T-cell (primary cell): ENCODE measurements around the gene GTF3C1. TPM values are rescaled to one million over a fixed set of nuclear protein-coding genes. Genes with fewer than 3 reads are reported as not detected.

ENCODE experiments used
- ATAC-seq, 4 experiments: fragments of 200-7000 bp in 3 of 4; fragments of 150-1000 bp in 1 of 4; cut with Tn5 transposase; replicated peaks in 1 of 4; 1 replicate in 3 of 4; 2 replicates in 1 of 4; pipeline ENCODE4 v1.10.0; 2021; ENCODE audit warnings: moderate library complexity in 3 of 4, mild to moderate bottlenecking in 2 of 4, moderate number of reproducible peaks in 1 of 4
- CTCF ChIA-PET, 2 donors: fragments of 300-600 bp; sonication (Branson Sonifier 250); formaldehyde crosslinking; loops; one replicate each; lab custom pipeline; 2022; ENCODE audit warnings: antibody characterized with exemption in 2 of 2; lab: Charles Lee
- POLR2A ChIA-PET, 2 donors: fragments of 300-600 bp; sonication (Branson Sonifier 250); formaldehyde crosslinking; loops; one replicate each; lab custom pipeline; 2022; ENCODE audit warnings: antibody characterized with exemption in 2 of 2; lab: Charles Lee
- DNase-seq, 35 experiments: peaks; one replicate each; pipeline versions ENCODE4 v3.0.0 to v3.0.0-alpha.2; 2013 to 2023
- H3K27ac ChIP-seq: one replicate; pipeline ENCODE4 v1.5.1; 2013; ENCODE audit warnings: low read length
- H3K27me3 ChIP-seq, 2 experiments: replicated peaks in 1 of 2; 1 replicate in 1 of 2; 2 replicates in 1 of 2; pipeline versions ENCODE4 v1.6.1 to v1.7.0; 2013; ENCODE audit warnings: low read length in 1 of 2, mixed read lengths in 1 of 2; ENCODE audit not compliant: control insufficient read depth in 2 of 2, insufficient read depth in 2 of 2; ENCODE audit errors: extremely low read depth in 1 of 2
- H3K36me3 ChIP-seq, 2 donors: 1 replicate in 1 of 2; 2 replicates in 1 of 2; pipeline versions ENCODE4 v1.6.1 to v1.7.0; 2013; ENCODE audit warnings: low read length in 1 of 2; ENCODE audit not compliant: control insufficient read depth in 2 of 2, insufficient read depth in 1 of 2; ENCODE audit errors: extremely low read depth in 1 of 2
- H3K4me1 ChIP-seq, 2 experiments: 1 replicate in 1 of 2; 2 replicates in 1 of 2; pipeline versions ENCODE4 v1.6.1 to v1.7.0; 2013; ENCODE audit warnings: low read length in 2 of 2, mixed read lengths in 1 of 2; ENCODE audit not compliant: insufficient read depth in 2 of 2, control insufficient read depth in 1 of 2; ENCODE audit errors: extremely low read depth in 1 of 2
- H3K4me3 ChIP-seq, 2 donors: 1 replicate in 1 of 2; 2 replicates in 1 of 2; pipeline versions ENCODE4 v1.5.1 to v1.7.0; 2013; ENCODE audit warnings: mild to moderate bottlenecking in 2 of 2, low read length in 1 of 2, moderate library complexity in 1 of 2; ENCODE audit not compliant: control insufficient read depth in 1 of 2; ENCODE audit errors: extremely low read depth in 1 of 2
- H3K9me3 ChIP-seq: 2 replicates; pipeline ENCODE4 v1.7.0; 2013
- H3K27ac Mint-ChIP-seq, 2 donors: one replicate each; pipeline ENCODE4 v1.8.0; 2020 to 2021; ENCODE audit warnings: mild to moderate bottlenecking in 2 of 2, mixed read lengths in 2 of 2
- H3K27me3 Mint-ChIP-seq, 2 donors: one replicate each; pipeline ENCODE4 v1.8.0; 2021 to 2022; ENCODE audit warnings: mixed read lengths in 2 of 2
- H3K36me3 Mint-ChIP-seq: one replicate; pipeline ENCODE4 v1.8.0; 2021; ENCODE audit warnings: mixed read lengths
- H3K4me1 Mint-ChIP-seq, 3 donors: one replicate each; pipeline ENCODE4 v1.8.0; 2020 to 2022; ENCODE audit warnings: mixed read lengths in 3 of 3, mild to moderate bottlenecking in 1 of 3
- H3K4me3 Mint-ChIP-seq, 3 donors: one replicate each; pipeline ENCODE4 v1.8.0; 2020 to 2022; ENCODE audit warnings: mild to moderate bottlenecking in 3 of 3, mixed read lengths in 3 of 3, moderate library complexity in 3 of 3
- H3K9me3 Mint-ChIP-seq, 3 donors: one replicate each; pipeline ENCODE4 v1.8.0; 2020 to 2022; ENCODE audit warnings: mixed read lengths in 3 of 3
- WGBS: methylation state at CpG from one replicate; pipeline ENCODE4 v1.1.5; 2013; ENCODE audit warnings: missing lambda C conversion rate; ENCODE audit not compliant: insufficient coverage; 5-methylcytosine and 5-hydroxymethylcytosine counted together
- total RNA-seq, 35 experiments: library from RNA in 6 of 35; stranded (reverse) in 6 of 35; fragments of 120-200 nt in 1 of 35; gene quantifications; one replicate each; pipeline versions ENCODE4 v1.2.1 to v1.2.4 and lab custom pipeline; 2013 to 2026

The GTF3C1 gene
- total RNA-seq, 5 donors from 2014 or later (not counting 1 experiment from before 2014, with no cell fraction given) = 60.3 to 72.8 (median 61.4) TPM

GRCh38 chr16:27462200-27462845 lies 87.4 kb downstream of the GTF3C1 start:
- ATAC-seq (no peak), DNase-seq (no peak)
- H3K27me3 ChIP-seq = no peaks in the 10 kb centered on the region
- peaks cover 18 to 46% of the 10 kb centered on the region in 2 donors for H3K36me3 ChIP-seq
- H3K27ac ChIP-seq = peak overlapping the region; percentile 93
- no peak overlapping the region for H3K4me3 ChIP-seq
- Mint-ChIP-seq H3K9me3 (no peaks in the 10 kb centered on the region), H3K4me1 (peaks cover 31 to 69% (median 61%) of the 10 kb centered on the region in 3 donors), H3K4me3 (no peak overlapping the region), H3K36me3 (peaks cover 31% of the 10 kb centered on the region), H3K27ac (peak overlapping the region; percentile 49 to 55), H3K27me3 (no peaks in the 10 kb centered on the region)
- POLR2A ChIA-PET = interaction anchor here (0.5 to 1.6 kb wide), 5 partner anchors 12 to 1635 kb away, joined by 3 to 7 read pairs (median 4); partner anchors contain the start of gene GTF3C1 (in 1 of the 2)
- H3K4me1 ChIP-seq = peaks cover 13 to 67% of the 10 kb centered on the region in 2 experiments
- CTCF ChIA-PET = interaction anchor here in 1 of 2 donors (0.6 kb wide), 1 partner anchor 40 kb away, joined by 3 read pairs; no protein-coding TSS in a partner anchor
- H3K9me3 ChIP-seq = no peaks in the 10 kb centered on the region
- whole genome bisulfite sequencing = 94% methylated on average over 17 of the region's 18 CpGs

DNA sequence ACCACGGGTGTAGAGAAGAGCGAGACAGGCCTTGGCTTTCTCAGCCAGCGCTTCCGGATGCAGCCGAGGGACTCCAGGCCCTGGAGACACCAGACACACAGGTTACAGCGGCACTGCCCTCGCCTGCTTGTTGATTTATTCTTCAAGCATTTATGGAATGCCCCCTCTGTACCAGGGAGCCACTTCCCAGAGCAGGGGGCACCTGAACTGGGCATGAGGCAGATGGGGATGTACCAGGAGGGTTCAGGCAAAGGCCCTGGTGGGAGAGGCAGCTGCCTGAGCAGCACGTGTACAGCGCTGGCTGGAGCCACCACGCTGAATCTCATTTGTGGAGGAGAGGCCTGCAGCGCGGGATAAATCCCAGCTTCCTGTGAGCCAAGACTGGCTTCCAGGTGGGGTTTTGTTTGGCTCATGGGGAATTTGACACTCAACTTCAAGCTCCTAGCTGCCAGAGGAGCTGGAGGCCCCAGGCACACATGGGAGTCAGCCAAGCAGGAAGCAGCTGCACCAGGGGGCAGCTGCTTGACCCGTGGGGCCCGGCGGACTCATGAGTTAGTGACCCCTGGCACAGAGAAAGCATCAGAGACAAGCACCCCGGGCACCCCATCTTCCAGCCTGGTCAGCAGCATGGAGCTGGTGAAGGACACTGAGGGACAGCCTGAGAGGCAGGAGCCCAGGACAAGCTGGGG lies 88.1 kb downstream of the GTF3C1 start:
- H3K27me3 ChIP-seq = no peaks in the 10 kb centered on the region
- peaks cover 16 to 74% of the 10 kb centered on the region in 2 experiments for H3K4me1 ChIP-seq

DNA sequence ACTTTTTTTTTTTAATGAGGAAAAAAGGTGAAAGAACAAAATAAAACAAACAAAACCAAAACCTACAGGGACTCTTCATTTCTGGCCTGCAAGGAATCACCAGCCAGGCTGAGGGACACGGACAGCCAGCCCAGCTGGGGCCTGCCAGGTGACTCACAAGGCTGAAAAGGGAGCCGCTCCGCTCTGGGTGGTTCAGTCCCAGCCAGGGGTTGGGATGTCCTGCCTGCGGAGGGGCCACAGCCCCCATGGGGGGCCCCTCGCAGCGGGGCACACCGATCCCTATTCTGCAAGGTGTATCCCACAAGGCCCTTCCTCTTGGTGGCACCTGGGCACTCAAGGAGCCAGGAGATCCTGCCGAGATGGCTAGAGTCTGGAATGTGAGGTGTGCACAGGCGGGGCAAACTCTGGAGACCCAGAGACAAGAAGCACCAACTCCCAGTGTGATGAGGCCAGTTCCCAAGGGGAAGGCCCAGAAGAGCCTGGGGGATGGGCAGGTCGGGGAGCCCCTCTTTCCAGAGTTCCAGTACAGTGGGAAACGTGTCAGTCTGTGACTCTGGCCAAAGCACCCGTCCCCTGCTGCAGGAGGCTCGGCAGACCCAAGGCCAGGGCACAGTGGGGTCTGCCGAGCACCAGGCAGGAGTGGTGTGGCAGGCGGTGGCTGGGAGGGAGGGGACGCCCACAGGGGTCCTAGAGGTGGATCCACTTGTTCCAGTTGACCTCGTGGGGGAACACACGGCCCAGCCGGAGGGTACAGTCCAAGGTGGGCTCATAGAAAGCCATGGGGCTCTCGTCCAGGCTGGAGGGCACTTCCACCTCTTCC lies 88.8 kb downstream of the GTF3C1 start:
- peaks cover 46 to 76% (median 68%) of the 10 kb centered on the region in 3 donors for H3K4me1 Mint-ChIP-seq
- ChIA-PET POLR2A (no interaction called here), CTCF (interaction anchor here in 1 of 2 donors (0.6 to 0.9 kb wide), 2 partner anchors 307 to 607 kb away, joined by 3 to 4 read pairs; no protein-coding TSS in a partner anchor)
- 86% methylated on average over 17 of the region's 20 CpGs for WGBS
- Histone ChIP-seq H3K27me3 (no peaks in the 10 kb centered on the region), H3K4me1 (peaks cover 19 to 81% of the 10 kb centered on the region in 2 experiments), H3K9me3 (no peaks in the 10 kb centered on the region), H3K27ac (no peak overlapping the region), H3K4me3 (no peak overlapping the region), H3K36me3 (peaks cover 15 to 38% of the 10 kb centered on the region in 2 donors)
- H3K4me3 Mint-ChIP-seq = peak overlapping the region in 1 of 3 donors; percentile 47
- H3K27ac Mint-ChIP-seq = peak overlapping the region; percentile 44 to 78
- DNase-seq (no peak), ATAC-seq (no peak)
- H3K9me3 Mint-ChIP-seq = no peaks in the 10 kb centered on the region
- H3K36me3 Mint-ChIP-seq = peaks cover 19% of the 10 kb centered on the region
- H3K27me3 Mint-ChIP-seq = no peaks in the 10 kb centered on the region

More for the DNA sequence above, 88.1 kb downstream of the GTF3C1 start:
- ATAC-seq (no peak), DNase-seq (no peak)
- 91% methylated on average over 12 of the region's 16 CpGs for WGBS
- H3K27me3 Mint-ChIP-seq = no peaks in the 10 kb centered on the region
- peaks cover 38 to 75% (median 68%) of the 10 kb centered on the region in 3 donors for H3K4me1 Mint-ChIP-seq
- Histone ChIP-seq H3K27ac (no peak overlapping the region), H3K9me3 (no peaks in the 10 kb centered on the region), H3K36me3 (peaks cover 15 to 40% of the 10 kb centered on the region in 2 donors), H3K4me3 (no peak overlapping the region)
- peak overlapping the region in 1 of 3 donors; percentile 47 for H3K4me3 Mint-ChIP-seq
- H3K27ac Mint-ChIP-seq = peak overlapping the region; percentile 44 to 78
- H3K36me3 Mint-ChIP-seq = peaks cover 27% of the 10 kb centered on the region
- no peaks in the 10 kb centered on the region for H3K9me3 Mint-ChIP-seq
- CTCF ChIA-PET = no interaction called here
- POLR2A ChIA-PET = interaction anchor here in 1 of 2 donors (1.3 to 1.4 kb wide), 2 partner anchors 11 to 227 kb away, joined by 3 to 4 read pairs; no protein-coding TSS in a partner anchor

GRCh38 chr16:27460213-27460612 lies 89.5 kb downstream of the GTF3C1 start:
- H3K9me3 ChIP-seq = no peaks in the 10 kb centered on the region
- peaks cover 15 to 34% of the 10 kb centered on the region in 2 donors for H3K36me3 ChIP-seq
- no peak for ATAC-seq
- no peaks in the 10 kb centered on the region for H3K9me3 Mint-ChIP-seq
- peak overlapping the region; percentile 61 to 72 for H3K27ac Mint-ChIP-seq
- CTCF ChIA-PET = interaction anchor here in 1 of 2 donors (0.6 to 0.9 kb wide), 2 partner anchors 306 to 607 kb away, joined by 3 to 4 read pairs; no protein-coding TSS in a partner anchor
- H3K27me3 ChIP-seq = no peaks in the 10 kb centered on the region
- POLR2A ChIA-PET = no interaction called here
- no peak overlapping the region for H3K4me3 ChIP-seq
- WGBS = no CpG with 5 or more reads among the region's 4 CpGs
- H3K36me3 Mint-ChIP-seq = peaks cover 15% of the 10 kb centered on the region
- no peaks in the 10 kb centered on the region for H3K27me3 Mint-ChIP-seq
- DNase-seq = no peak
- peaks cover 26 to 81% of the 10 kb centered on the region in 2 experiments for H3K4me1 ChIP-seq
- H3K4me3 Mint-ChIP-seq = peak overlapping the region in 1 of 3 donors; percentile 6
- peaks cover 52 to 78% (median 70%) of the 10 kb centered on the region in 3 donors for H3K4me1 Mint-ChIP-seq
- peak overlapping the region; percentile 10 for H3K27ac ChIP-seq

- Histone ChIP-seq H3K4me3 (no peak overlapping the region), H3K36me3 (peaks cover 10 to 27% of the 10 kb centered on the region in 2 donors), H3K27me3 (no peaks in the 10 kb centered on the region), H3K4me1 (peaks cover 27 to 81% of the 10 kb centered on the region in 2 experiments), H3K27ac (peak overlapping the region; percentile 10), H3K9me3 (no peaks in the 10 kb centered on the region)
- 100% methylated on average over 1 of the region's 5 CpGs for WGBS
- ATAC-seq (no peak), DNase-seq (no peak)
- H3K36me3 Mint-ChIP-seq = peaks cover 11% of the 10 kb centered on the region
- H3K27ac Mint-ChIP-seq = peak overlapping the region in 1 of 2 donors; percentile 61
- no peak overlapping the region for H3K4me3 Mint-ChIP-seq
- CTCF ChIA-PET = interaction anchor here (0.7 to 1.0 kb wide), 3 partner anchors 228 to 288 kb away, joined by 3 to 4 read pairs (median 3); partner anchors contain the start of gene KDM8 (in 1 of the 2)
- no peaks in the 10 kb centered on the region for H3K27me3 Mint-ChIP-seq
- no peaks in the 10 kb centered on the region for H3K9me3 Mint-ChIP-seq
- peaks cover 56 to 79% (median 67%) of the 10 kb centered on the region in 3 donors for H3K4me1 Mint-ChIP-seq
- POLR2A ChIA-PET = no interaction called here
Measured at GRCh38 chr16:27458987-27459688, 90.6 kb downstream of the GTF3C1 start.
